K562 (cell line): Measurements from ENCODE around the gene HEBP1.

Experiments used
- CHD2 ChIP-seq: IDR thresholded peaks from 2 replicates; pipeline ENCODE4 v1.6.1; 2011; ENCODE audit warnings: low read depth, low read length
- KDM4B ChIP-seq, 2 experiments: fragments of 450-650 bp in 1 of 2; sonication (generic) in 1 of 2; IDR thresholded peaks; 2 replicates each; pipeline ENCODE4 v1.6.1; 2016 to 2017; ENCODE audit warnings: borderline replicate concordance in 2 of 2, antibody characterized with exemption in 1 of 2, low read depth in 1 of 2, mild to moderate bottlenecking in 1 of 2
- MAFK ChIP-seq: IDR thresholded peaks from 2 replicates; pipeline ENCODE4 v1.6.1; 2011; ENCODE audit warnings: low read length, improper control_type of control experiment
- TCFL5 ChIP-seq: fragments of 250-450 bp; sonication (Bioruptor Pico); conservative IDR thresholded peaks from 2 replicates; pipeline ENCODE4 v1.6.1; 2021; ENCODE audit warnings: mild to moderate bottlenecking, moderate library complexity, matching md5 sums
- ZNF717 ChIP-seq: fragments of 250-450 bp; sonication (Bioruptor Pico); IDR thresholded peaks from 2 replicates; pipeline ENCODE4 v1.5.0; 2021

DNA sequence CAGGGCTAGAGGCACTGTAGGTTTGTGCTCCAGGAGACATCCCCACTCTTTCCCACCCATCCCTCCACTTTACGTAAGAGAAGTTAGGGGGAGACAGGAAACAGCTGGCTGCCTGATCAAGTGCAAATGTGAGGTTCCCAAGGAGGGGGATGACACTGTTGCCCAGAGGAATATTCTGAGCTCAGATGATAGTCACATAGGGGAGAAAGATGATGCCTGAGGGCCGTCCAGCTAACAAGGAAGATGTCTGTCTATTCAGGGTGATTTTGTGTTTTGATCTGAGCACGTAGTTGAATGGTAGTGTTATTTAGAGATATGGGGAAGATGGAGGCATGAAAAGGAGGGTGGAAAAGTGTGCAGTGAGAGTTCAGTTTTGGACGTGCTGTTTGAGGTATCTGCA, 34.2 kb downstream of the HEBP1 start:
- no peak for TF ChIP-seq KDM4B (IDR thresholded peaks at IDR 0.05; ENCODE audit: borderline replicate concordance in 2 of 2, low read depth in 1 of 2)
- no peak for TF ChIP-seq CHD2
- TF ChIP-seq TCFL5 (CRISPR knock-in tag) = no peak
- TF ChIP-seq ZNF717 (CRISPR knock-in tag) = no peak
- TF ChIP-seq MAFK = no peak
